ENCODE measurements around the gene GCNT1.

DNA sequence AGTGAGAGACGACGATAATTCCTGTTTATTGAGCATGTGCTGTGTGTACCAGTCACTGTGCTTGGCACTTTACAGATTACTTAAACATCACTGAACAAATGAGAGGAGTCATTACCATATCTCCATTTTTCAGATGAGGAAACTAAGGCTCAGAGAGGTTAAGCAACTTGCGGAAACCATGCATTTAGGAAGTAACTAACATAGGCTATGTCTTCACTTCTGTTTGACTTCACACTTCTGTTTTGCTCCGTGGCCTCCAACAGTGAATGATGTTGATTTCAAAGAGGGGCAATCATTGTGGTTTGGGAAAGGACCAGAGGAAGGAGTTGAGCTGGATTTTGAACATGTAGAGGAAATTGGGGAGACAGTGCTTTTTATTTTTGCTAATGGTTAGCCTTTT, 16.7 kb downstream of the GCNT1 start:
- TF ChIP-seq POLR2A (IDR thresholded peaks at IDR 0.05; ENCODE audit: low read depth, low read length) (no peak), SPI1 (IDR thresholded peaks at IDR 0.05; ENCODE audit: low read depth, low read length) (no peak), POLR2AphosphoS5 (IDR thresholded peaks at IDR 0.05; ENCODE audit: low read depth, low read length) (no peak), TAF1 (IDR thresholded peaks at IDR 0.05; ENCODE audit: low read depth, low read length) (no peak), PAX5 (IDR thresholded peaks at IDR 0.05; ENCODE audit: insufficient read depth, low read length, severe bottlenecking) (no peak), POU2F2 (IDR thresholded peaks at IDR 0.05; ENCODE audit: low read depth, low read length) (no peak)
